ENCODE results near the gene PELI2.

PELI2 gene

DNA sequence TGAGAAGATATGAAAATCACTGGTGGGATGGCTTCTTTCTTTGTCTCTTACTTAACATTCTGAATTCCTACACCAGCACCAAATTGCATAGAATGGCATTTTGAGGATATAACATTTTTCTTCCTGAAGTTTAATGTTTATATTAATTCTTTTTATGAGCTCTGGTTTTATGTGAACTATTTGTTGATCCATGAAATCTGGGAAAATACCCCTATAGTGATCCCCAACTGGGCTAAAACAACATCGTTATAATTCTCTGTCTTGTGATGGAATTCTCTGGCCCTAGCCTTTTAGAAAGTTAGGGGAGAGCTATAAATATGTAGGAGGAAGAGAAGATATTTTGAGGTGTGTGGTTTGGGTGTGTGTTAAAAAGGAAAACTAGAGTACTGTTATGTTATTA lies 29.2 kb downstream of the PELI2 start:
- peaks cover 7% of the 10 kb centered on the region for H3K79me1 ChIP-seq (replicated peaks; ENCODE audit: low read length, poor library complexity, severe bottlenecking)
- no peak overlapping the region for H2BK120ac ChIP-seq (ENCODE audit: low read depth, low read length)
- H3K4me2 ChIP-seq (ENCODE audit: low read length, poor library complexity, severe bottlenecking) = no peak overlapping the region
- H2BK12ac ChIP-seq (ENCODE audit: low read length in 2 of 2) = no peak overlapping the region
- H4K91ac ChIP-seq (ENCODE audit: low read length) = no peak overlapping the region
- no peak overlapping the region for H2BK15ac ChIP-seq (ENCODE audit: low read depth, poor library complexity, severe bottlenecking)
- no peaks in the 10 kb centered on the region for H3K4me1 ChIP-seq (ENCODE audit: control insufficient read depth, insufficient read depth, low read depth, low read length)
- no peak overlapping the region for H3K23ac ChIP-seq (ENCODE audit: low read length in 2 of 2)
- H3K14ac ChIP-seq (ENCODE audit: low read length in 2 of 2) = no peak overlapping the region
- no peak overlapping the region for H3K4me3 ChIP-seq (ENCODE audit: insufficient read depth in 1 of 2, low read depth in 1 of 2, low read length in 2 of 2)
- H2AK5ac ChIP-seq (ENCODE audit: low read length, severe bottlenecking) = no peak overlapping the region
- DNase-seq = no peak
- no peak overlapping the region for H4K8ac ChIP-seq (ENCODE audit: low read length)
- no peaks in the 10 kb centered on the region for H3K27me3 ChIP-seq (ENCODE audit: control insufficient read depth in 1 of 2, insufficient read depth in 1 of 2, low read length in 2 of 2)
- no peaks in the 10 kb centered on the region for H3K36me3 ChIP-seq (ENCODE audit: control insufficient read depth in 1 of 2, insufficient read depth in 2 of 2, low read depth in 1 of 2, low read length in 2 of 2)
- H3K4ac ChIP-seq (ENCODE audit: low read depth in 1 of 2, low read length in 2 of 2) = no peak overlapping the region
- no peaks in the 10 kb centered on the region for H3K9me3 ChIP-seq (ENCODE audit: control insufficient read depth, low read length)
- WGBS = 97% methylated on average over 1 of the region's 1 CpG
- H2BK5ac ChIP-seq (ENCODE audit: low read depth, low read length, poor library complexity, severe bottlenecking) = no peak overlapping the region
- no peak overlapping the region for H3K18ac ChIP-seq (ENCODE audit: low read depth in 1 of 2, low read length in 2 of 2)
- no peak overlapping the region for H2AFZ ChIP-seq (ENCODE audit: low read depth, low read length)
- H3K27ac ChIP-seq (ENCODE audit: low read length, poor library complexity, severe bottlenecking) = no peak overlapping the region
- H3K9ac ChIP-seq (ENCODE audit: low read length) = no peak overlapping the region

DNA sequence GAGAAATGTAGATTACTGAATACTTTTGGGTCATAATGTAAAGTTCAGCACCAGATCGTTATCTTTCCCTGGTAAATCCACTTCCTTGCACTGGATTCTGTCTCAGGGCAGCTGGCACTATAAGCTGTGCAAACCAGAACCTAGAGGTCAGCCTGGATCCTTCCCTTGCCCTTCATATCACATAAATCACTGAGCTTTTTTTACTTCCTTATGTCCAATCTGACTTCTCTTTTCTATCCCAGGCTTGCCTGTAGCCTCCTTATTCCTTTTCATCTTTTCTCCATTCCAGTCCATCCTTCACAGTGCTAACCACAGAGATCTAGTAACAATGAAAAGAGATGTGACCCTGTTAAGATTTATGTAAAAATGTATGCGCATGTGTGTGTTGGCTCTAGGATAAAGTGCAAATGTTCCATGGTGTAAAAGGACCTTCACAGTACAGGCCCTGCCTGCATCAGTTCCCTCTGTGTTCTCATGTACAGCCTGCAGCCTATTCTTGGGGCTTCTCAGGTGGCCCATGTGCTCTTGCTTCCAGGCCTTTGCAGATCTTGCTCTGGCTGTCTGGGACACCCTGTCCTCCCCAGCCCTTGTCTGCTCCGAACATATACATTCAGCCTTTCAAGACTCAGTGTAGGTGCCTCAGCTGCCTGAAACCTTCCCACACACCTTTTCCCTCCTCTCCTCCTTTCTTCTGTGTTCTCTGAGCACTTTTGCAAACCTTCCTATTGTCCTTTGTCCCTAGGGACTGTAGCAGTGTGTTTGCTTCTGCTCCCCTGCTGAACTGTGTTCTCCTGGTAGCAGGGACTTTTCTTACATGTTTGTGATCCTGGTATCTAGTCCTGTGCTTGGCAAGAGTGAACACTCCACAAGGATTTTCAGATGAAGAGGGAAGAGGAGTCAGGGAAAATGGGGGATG lies 30.0 kb downstream of the PELI2 start:
- H3K79me1 ChIP-seq (replicated peaks; ENCODE audit: low read length, poor library complexity, severe bottlenecking) = peaks cover 7% of the 10 kb centered on the region

GRCh38 chr14:56149151-56149550 lies 30.9 kb downstream of the PELI2 start:
- H2BK120ac ChIP-seq (ENCODE audit: low read depth, low read length) = no peak overlapping the region
- WGBS = 94% methylated on average over 3 of the region's 4 CpGs
- DNase-seq = no peak

More for the DNA sequence above, 30.0 kb downstream of the PELI2 start:
- DNase-seq = no peak
- no peak overlapping the region for H3K4me2 ChIP-seq (ENCODE audit: low read length, poor library complexity, severe bottlenecking)
- H2BK12ac ChIP-seq (ENCODE audit: low read length in 2 of 2) = peak overlapping the region in 1 of 2 experiments; percentile 47
- H3K27ac ChIP-seq (ENCODE audit: low read length, poor library complexity, severe bottlenecking) = no peak overlapping the region
- no peak overlapping the region for H3K9ac ChIP-seq (ENCODE audit: low read length)
- peak overlapping the region; percentile 21 for H2BK120ac ChIP-seq (ENCODE audit: low read depth, low read length)
- no peak overlapping the region for H2AK5ac ChIP-seq (ENCODE audit: low read length, severe bottlenecking)
- H3K14ac ChIP-seq (ENCODE audit: low read length in 2 of 2) = peak overlapping the region in 1 of 2 experiments; percentile 19
- WGBS = 80% methylated on average over 3 of the region's 3 CpGs
- no peak overlapping the region for H2BK5ac ChIP-seq (ENCODE audit: low read depth, low read length, poor library complexity, severe bottlenecking)
- H3K4me3 ChIP-seq (ENCODE audit: insufficient read depth in 1 of 2, low read depth in 1 of 2, low read length in 2 of 2) = no peak overlapping the region
- no peak overlapping the region for H4K8ac ChIP-seq (ENCODE audit: low read length)
- no peak overlapping the region for H2AFZ ChIP-seq (ENCODE audit: low read depth, low read length)
- peak overlapping the region in 1 of 2 experiments; percentile 28 for H3K18ac ChIP-seq (ENCODE audit: low read depth in 1 of 2, low read length in 2 of 2)
- H3K9me3 ChIP-seq (ENCODE audit: control insufficient read depth, low read length) = no peaks in the 10 kb centered on the region
- peak overlapping the region; percentile 19 for H4K91ac ChIP-seq (ENCODE audit: low read length)
- no peaks in the 10 kb centered on the region for H3K4me1 ChIP-seq (ENCODE audit: control insufficient read depth, insufficient read depth, low read depth, low read length)
- H3K27me3 ChIP-seq (ENCODE audit: control insufficient read depth in 1 of 2, insufficient read depth in 1 of 2, low read length in 2 of 2) = no peaks in the 10 kb centered on the region
- no peaks in the 10 kb centered on the region for H3K36me3 ChIP-seq (ENCODE audit: control insufficient read depth in 1 of 2, insufficient read depth in 2 of 2, low read depth in 1 of 2, low read length in 2 of 2)
- H3K23ac ChIP-seq (ENCODE audit: low read length in 2 of 2) = no peak overlapping the region
- no peak overlapping the region for H3K4ac ChIP-seq (ENCODE audit: low read depth in 1 of 2, low read length in 2 of 2)
- no peak overlapping the region for H2BK15ac ChIP-seq (ENCODE audit: low read depth, poor library complexity, severe bottlenecking)

DNA sequence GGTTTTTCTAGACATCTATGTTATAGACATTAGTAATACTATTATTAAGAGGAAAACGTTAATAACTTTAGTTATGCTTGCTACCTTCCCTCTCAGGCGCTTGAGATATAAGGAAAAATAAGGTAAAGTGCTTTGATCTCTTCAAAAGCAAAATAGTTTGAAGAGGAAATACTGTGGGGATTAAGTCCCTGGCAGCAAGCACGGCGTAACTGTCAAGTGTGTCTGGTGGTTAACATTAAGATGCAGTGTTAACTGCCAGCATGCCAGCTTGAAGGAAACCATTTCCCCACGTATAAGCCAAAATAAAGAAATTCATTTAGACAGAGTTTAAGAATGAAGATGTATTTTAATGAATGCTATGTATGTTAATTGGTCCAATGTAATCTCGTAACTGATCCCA lies 31.8 kb downstream of the PELI2 start:
- Histone ChIP-seq H3K9ac (ENCODE audit: low read length) (no peak overlapping the region), H3K27ac (ENCODE audit: low read length, poor library complexity, severe bottlenecking) (no peak overlapping the region), H3K36me3 (ENCODE audit: control insufficient read depth in 1 of 2, insufficient read depth in 2 of 2, low read depth in 1 of 2, low read length in 2 of 2) (no peaks in the 10 kb centered on the region), H4K8ac (ENCODE audit: low read length) (no peak overlapping the region), H3K9me3 (ENCODE audit: control insufficient read depth, low read length) (no peaks in the 10 kb centered on the region), H2AK5ac (ENCODE audit: low read length, severe bottlenecking) (no peak overlapping the region), H2BK12ac (ENCODE audit: low read length in 2 of 2) (no peak overlapping the region), H3K4me3 (ENCODE audit: insufficient read depth in 1 of 2, low read depth in 1 of 2, low read length in 2 of 2) (no peak overlapping the region), H3K4ac (ENCODE audit: low read depth in 1 of 2, low read length in 2 of 2) (no peak overlapping the region), H2AFZ (ENCODE audit: low read depth, low read length) (no peak overlapping the region), H3K18ac (ENCODE audit: low read depth in 1 of 2, low read length in 2 of 2) (no peak overlapping the region), H4K91ac (ENCODE audit: low read length) (no peak overlapping the region), H2BK15ac (ENCODE audit: low read depth, poor library complexity, severe bottlenecking) (no peak overlapping the region), H3K4me2 (ENCODE audit: low read length, poor library complexity, severe bottlenecking) (no peak overlapping the region), H3K4me1 (ENCODE audit: control insufficient read depth, insufficient read depth, low read depth, low read length) (no peaks in the 10 kb centered on the region), H2BK120ac (ENCODE audit: low read depth, low read length) (no peak overlapping the region), H3K27me3 (ENCODE audit: control insufficient read depth in 1 of 2, insufficient read depth in 1 of 2, low read length in 2 of 2) (no peaks in the 10 kb centered on the region), H3K23ac (ENCODE audit: low read length in 2 of 2) (no peak overlapping the region), H3K79me1 (replicated peaks; ENCODE audit: low read length, poor library complexity, severe bottlenecking) (peaks cover 10% of the 10 kb centered on the region), H2BK5ac (ENCODE audit: low read depth, low read length, poor library complexity, severe bottlenecking) (no peak overlapping the region), H3K14ac (ENCODE audit: low read length in 2 of 2) (no peak overlapping the region)
- WGBS = 79% methylated on average over 3 of the region's 6 CpGs
- DNase-seq = no peak

More at GRCh38 chr14:56149151-56149550, 30.9 kb downstream of the PELI2 start:
- Histone ChIP-seq H3K23ac (ENCODE audit: low read length in 2 of 2) (no peak overlapping the region), H3K4me1 (ENCODE audit: control insufficient read depth, insufficient read depth, low read depth, low read length) (no peaks in the 10 kb centered on the region), H2BK15ac (ENCODE audit: low read depth, poor library complexity, severe bottlenecking) (no peak overlapping the region), H3K27me3 (ENCODE audit: control insufficient read depth in 1 of 2, insufficient read depth in 1 of 2, low read length in 2 of 2) (no peaks in the 10 kb centered on the region), H3K4me2 (ENCODE audit: low read length, poor library complexity, severe bottlenecking) (no peak overlapping the region), H4K91ac (ENCODE audit: low read length) (no peak overlapping the region), H2AK5ac (ENCODE audit: low read length, severe bottlenecking) (no peak overlapping the region), H3K27ac (ENCODE audit: low read length, poor library complexity, severe bottlenecking) (no peak overlapping the region), H3K4ac (ENCODE audit: low read depth in 1 of 2, low read length in 2 of 2) (no peak overlapping the region), H3K14ac (ENCODE audit: low read length in 2 of 2) (no peak overlapping the region), H4K8ac (ENCODE audit: low read length) (no peak overlapping the region), H2BK12ac (ENCODE audit: low read length in 2 of 2) (no peak overlapping the region), H2BK5ac (ENCODE audit: low read depth, low read length, poor library complexity, severe bottlenecking) (no peak overlapping the region), H3K4me3 (ENCODE audit: insufficient read depth in 1 of 2, low read depth in 1 of 2, low read length in 2 of 2) (no peak overlapping the region), H3K36me3 (ENCODE audit: control insufficient read depth in 1 of 2, insufficient read depth in 2 of 2, low read depth in 1 of 2, low read length in 2 of 2) (no peaks in the 10 kb centered on the region), H3K9me3 (ENCODE audit: control insufficient read depth, low read length) (no peaks in the 10 kb centered on the region), H3K79me1 (replicated peaks; ENCODE audit: low read length, poor library complexity, severe bottlenecking) (peaks cover 7% of the 10 kb centered on the region), H2AFZ (ENCODE audit: low read depth, low read length) (no peak overlapping the region), H3K18ac (ENCODE audit: low read depth in 1 of 2, low read length in 2 of 2) (no peak overlapping the region), H3K9ac (ENCODE audit: low read length) (no peak overlapping the region)
